ENCODE measurements around the gene DCAF5. TPM values are rescaled to one million over a fixed set of nuclear protein-coding genes. Genes with fewer than 3 reads are reported as not detected.

DCAF5 gene
- total and polyA plus RNA-seq, 2 donors (not counting 1 experiment from before 2014, with no cell fraction given): 62.2 to 65.5 TPM

DNA sequence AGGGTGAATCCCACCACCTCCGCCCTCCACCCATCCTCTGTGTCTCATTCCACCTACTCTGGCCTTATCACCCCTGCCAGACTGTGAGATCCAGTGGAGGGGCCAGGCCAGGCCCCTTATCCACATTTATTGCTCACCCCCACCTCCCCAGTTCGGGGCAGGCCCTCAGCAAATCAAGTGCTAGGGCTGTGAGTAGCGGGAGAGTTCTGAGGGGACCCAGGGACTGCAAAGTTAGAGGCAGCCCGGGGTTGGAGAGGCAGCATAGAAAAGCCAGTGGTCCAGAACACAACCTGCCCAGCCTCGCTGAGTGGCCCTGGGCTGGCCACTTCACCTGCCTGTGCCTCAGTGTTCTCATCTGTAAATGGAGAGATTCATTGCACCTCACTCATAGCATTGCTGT is 146.6 kb downstream of the DCAF5 start:
- intact Hi-C loops (cut with micrococcal nuclease): no loop called here
- POLR2A ChIA-PET: no interaction called here
- ATAC-seq (ENCODE audit: low read depth): no peak

DNA sequence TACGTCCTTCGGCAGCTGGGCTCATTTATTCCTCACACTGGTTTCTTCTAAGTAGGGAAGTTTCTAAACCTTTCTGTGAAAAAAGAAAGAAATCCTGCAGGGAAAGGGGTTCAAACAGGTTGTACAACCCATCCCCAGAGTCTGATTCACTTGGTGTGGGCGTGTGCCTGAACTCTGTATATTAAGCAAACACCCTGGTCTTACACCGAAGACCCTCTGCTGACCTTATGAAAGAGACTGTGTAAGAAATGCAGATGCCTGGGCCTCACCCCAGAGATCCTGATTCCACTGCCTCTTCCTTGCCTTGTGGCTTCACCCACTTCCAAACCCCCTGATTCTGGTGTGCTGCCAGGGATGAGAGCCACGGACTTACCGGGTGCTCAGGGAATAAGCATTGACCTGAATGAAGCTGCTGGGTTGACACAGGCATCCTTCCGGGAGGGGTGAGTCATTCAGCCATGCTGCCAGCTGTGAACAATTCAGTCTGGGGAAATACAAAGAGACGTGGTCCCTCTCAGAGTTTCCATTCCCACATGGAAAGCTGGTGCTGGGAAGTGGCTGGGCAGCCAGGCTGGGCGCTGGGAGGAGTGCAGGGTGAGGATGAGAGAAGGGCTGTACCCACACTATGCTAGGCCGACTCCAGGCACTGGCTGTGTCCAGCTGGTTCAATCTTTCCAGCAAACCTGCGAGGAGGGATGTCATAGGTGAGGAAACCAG is 147.3 kb downstream of the DCAF5 start:
- Mint-ChIP-seq H3K27ac (no peak overlapping the region), H3K4me1 (no peaks in the 10 kb centered on the region), H3K9me3 (ENCODE audit: insufficient read depth) (no peaks in the 10 kb centered on the region), H3K4me3 (no peak overlapping the region), H3K27me3 (peaks cover 22% of the 10 kb centered on the region)
- H3K4me2 ChIP-seq (replicated peaks; ENCODE audit: low read depth, low read length, poor library complexity, severe bottlenecking): no peak overlapping the region
- intact Hi-C loops (cut with micrococcal nuclease): no loop called here
- ATAC-seq (ENCODE audit: low read depth) (no peak), DNase-seq (no peak)
- 82% methylated on average over 9 of the region's 11 CpGs for WGBS (ENCODE audit: insufficient coverage)
- no peak overlapping the region for H3K4me3 ChIP-seq (ENCODE audit: control extremely low read depth in 1 of 5, extremely low read depth in 1 of 5, insufficient read depth in 1 of 5, low read depth in 2 of 5, low read length in 4 of 5)
- no peaks in the 10 kb centered on the region for H3K9me3 ChIP-seq (ENCODE audit: control extremely low read depth in 1 of 3, control insufficient read depth in 2 of 3, insufficient read depth in 1 of 3, low read length in 2 of 3)
- H3K27ac ChIP-seq (ENCODE audit: low read length in 2 of 2): no peak overlapping the region
- H3K9ac ChIP-seq (ENCODE audit: low read length): no peak overlapping the region
- H2AFZ ChIP-seq (ENCODE audit: insufficient read depth, low read depth, low read length, poor library complexity, severe bottlenecking): no peak overlapping the region
- ChIA-PET CTCF (no interaction called here), POLR2A (no interaction called here)
- no peaks in the 10 kb centered on the region for H3K36me3 ChIP-seq (replicated peaks in 1 of 2; ENCODE audit: control extremely low read depth in 1 of 2, control insufficient read depth in 1 of 2, extremely low read depth in 1 of 2, insufficient read depth in 2 of 2, low read length in 1 of 2)
- TF ChIP-seq, protein P1, sequence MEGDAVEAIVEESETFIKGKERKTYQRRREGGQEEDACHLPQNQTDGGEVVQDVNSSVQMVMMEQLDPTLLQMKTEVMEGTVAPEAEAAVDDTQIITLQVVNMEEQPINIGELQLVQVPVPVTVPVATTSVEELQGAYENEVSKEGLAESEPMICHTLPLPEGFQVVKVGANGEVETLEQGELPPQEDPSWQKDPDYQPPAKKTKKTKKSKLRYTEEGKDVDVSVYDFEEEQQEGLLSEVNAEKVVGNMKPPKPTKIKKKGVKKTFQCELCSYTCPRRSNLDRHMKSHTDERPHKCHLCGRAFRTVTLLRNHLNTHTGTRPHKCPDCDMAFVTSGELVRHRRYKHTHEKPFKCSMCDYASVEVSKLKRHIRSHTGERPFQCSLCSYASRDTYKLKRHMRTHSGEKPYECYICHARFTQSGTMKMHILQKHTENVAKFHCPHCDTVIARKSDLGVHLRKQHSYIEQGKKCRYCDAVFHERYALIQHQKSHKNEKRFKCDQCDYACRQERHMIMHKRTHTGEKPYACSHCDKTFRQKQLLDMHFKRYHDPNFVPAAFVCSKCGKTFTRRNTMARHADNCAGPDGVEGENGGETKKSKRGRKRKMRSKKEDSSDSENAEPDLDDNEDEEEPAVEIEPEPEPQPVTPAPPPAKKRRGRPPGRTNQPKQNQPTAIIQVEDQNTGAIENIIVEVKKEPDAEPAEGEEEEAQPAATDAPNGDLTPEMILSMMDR (IDR thresholded peaks at IDR 0.05): no peak
- TF ChIP-seq EZH2 (IDR thresholded peaks at IDR 0.05; ENCODE audit: borderline replicate concordance, insufficient read depth, low read depth, low read length, poor library complexity, severe bottlenecking): no peak
- H4K20me1 ChIP-seq (ENCODE audit: control insufficient read depth, insufficient read depth, low read length, poor library complexity, severe bottlenecking): no peaks in the 10 kb centered on the region
- no peaks in the 10 kb centered on the region for H3K4me1 ChIP-seq (ENCODE audit: control insufficient read depth in 2 of 2, insufficient read depth in 2 of 2, low read length in 2 of 2)
- H3K27me3 ChIP-seq (replicated peaks in 1 of 4; ENCODE audit: control extremely low read depth in 1 of 4, control insufficient read depth in 3 of 4, insufficient read depth in 4 of 4, low read length in 3 of 4): no peaks in the 10 kb centered on the region
- no peaks in the 10 kb centered on the region for H3K79me2 ChIP-seq (ENCODE audit: control insufficient read depth, insufficient read depth, low read length)

More for the DNA sequence above, 146.6 kb downstream of the DCAF5 start:
- no peaks in the 10 kb centered on the region for H3K36me3 ChIP-seq (replicated peaks in 1 of 2; ENCODE audit: control extremely low read depth in 1 of 2, control insufficient read depth in 1 of 2, extremely low read depth in 1 of 2, insufficient read depth in 2 of 2, low read length in 1 of 2)
- H3K9me3 Mint-ChIP-seq (ENCODE audit: insufficient read depth): no peaks in the 10 kb centered on the region
- DNase-seq: no peak
- no peak overlapping the region for H3K4me3 Mint-ChIP-seq
- TF ChIP-seq, protein P1 (IDR thresholded peaks at IDR 0.05): no peak
- TF ChIP-seq EZH2 (IDR thresholded peaks at IDR 0.05; ENCODE audit: borderline replicate concordance, insufficient read depth, low read depth, low read length, poor library complexity, severe bottlenecking): no peak
- H2AFZ ChIP-seq (ENCODE audit: insufficient read depth, low read depth, low read length, poor library complexity, severe bottlenecking): no peak overlapping the region
- no peaks in the 10 kb centered on the region for H4K20me1 ChIP-seq (ENCODE audit: control insufficient read depth, insufficient read depth, low read length, poor library complexity, severe bottlenecking)
- no peaks in the 10 kb centered on the region for H3K4me1 Mint-ChIP-seq
- H3K27me3 Mint-ChIP-seq: peaks cover 22% of the 10 kb centered on the region
- no peaks in the 10 kb centered on the region for H3K79me2 ChIP-seq (ENCODE audit: control insufficient read depth, insufficient read depth, low read length)
- H3K27ac ChIP-seq (ENCODE audit: low read length in 2 of 2): no peak overlapping the region
- H3K4me1 ChIP-seq (ENCODE audit: control insufficient read depth in 2 of 2, insufficient read depth in 2 of 2, low read length in 2 of 2): no peaks in the 10 kb centered on the region
- H3K4me2 ChIP-seq (replicated peaks; ENCODE audit: low read depth, low read length, poor library complexity, severe bottlenecking): no peak overlapping the region
- no peaks in the 10 kb centered on the region for H3K9me3 ChIP-seq (ENCODE audit: control extremely low read depth in 1 of 3, control insufficient read depth in 2 of 3, insufficient read depth in 1 of 3, low read length in 2 of 3)
- no peak overlapping the region for H3K9ac ChIP-seq (ENCODE audit: low read length)
- CTCF ChIA-PET: no interaction called here
- no peak overlapping the region for H3K27ac Mint-ChIP-seq
- no peak overlapping the region for H3K4me3 ChIP-seq (ENCODE audit: control extremely low read depth in 1 of 5, extremely low read depth in 1 of 5, insufficient read depth in 1 of 5, low read depth in 2 of 5, low read length in 4 of 5)
- no peaks in the 10 kb centered on the region for H3K27me3 ChIP-seq (replicated peaks in 1 of 4; ENCODE audit: control extremely low read depth in 1 of 4, control insufficient read depth in 3 of 4, insufficient read depth in 4 of 4, low read length in 3 of 4)
- WGBS (ENCODE audit: insufficient coverage): 96% methylated on average over 4 of the region's 5 CpGs

Data from B cell (primary cell).